A673 (cell line): ENCODE results near the gene ATP6V0D1.
A peak's percentile ranks its signal among the peaks of the same experiment; 100 is the strongest.

Experiments used
- CTCF ChIP-seq: fragments of 300-800, 200-600 bp; sonication (generic); conservative IDR thresholded peaks from 2 replicates; pipeline ENCODE4 v1.5.1; 2017; ENCODE audit warnings: low read depth, mild to moderate bottlenecking, antibody characterized with exemption, low read length, moderate library complexity, mixed read lengths
- EZH2 ChIP-seq: fragments of 200-600 bp; sonication (generic); IDR thresholded peaks from 2 replicates; pipeline ENCODE4 v1.6.1; 2017; ENCODE audit warnings: borderline replicate concordance, low read depth, mild to moderate bottlenecking, mixed read lengths, antibody characterized with exemption, low read length; ENCODE audit not compliant: poor library complexity, severe bottlenecking

GRCh38 chr16:67428146-67428731 lies 52.7 kb downstream of the ATP6V0D1 start:
- TF ChIP-seq CTCF, result peak; percentile 87
- TF ChIP-seq EZH2, result no peak
